ENCODE data around the gene PNPLA2.

Gene PNPLA2

GRCh38 chr11:844693-845644 lies 26.3 kb downstream of the PNPLA2 start:
- DNase-seq (ENCODE audit: low spot score): peak; percentile 84

- DNase-seq (ENCODE audit: low spot score): no peak
Observed at GRCh38 chr11:845872-846495, 27.3 kb downstream of the PNPLA2 start.

GRCh38 chr11:846496-847098 lies 27.9 kb downstream of the PNPLA2 start:
- DNase-seq (ENCODE audit: low spot score): no peak

GRCh38 chr11:847876-848275 lies 29.2 kb downstream of the PNPLA2 start:
- no peak for DNase-seq (ENCODE audit: low spot score)

DNA sequence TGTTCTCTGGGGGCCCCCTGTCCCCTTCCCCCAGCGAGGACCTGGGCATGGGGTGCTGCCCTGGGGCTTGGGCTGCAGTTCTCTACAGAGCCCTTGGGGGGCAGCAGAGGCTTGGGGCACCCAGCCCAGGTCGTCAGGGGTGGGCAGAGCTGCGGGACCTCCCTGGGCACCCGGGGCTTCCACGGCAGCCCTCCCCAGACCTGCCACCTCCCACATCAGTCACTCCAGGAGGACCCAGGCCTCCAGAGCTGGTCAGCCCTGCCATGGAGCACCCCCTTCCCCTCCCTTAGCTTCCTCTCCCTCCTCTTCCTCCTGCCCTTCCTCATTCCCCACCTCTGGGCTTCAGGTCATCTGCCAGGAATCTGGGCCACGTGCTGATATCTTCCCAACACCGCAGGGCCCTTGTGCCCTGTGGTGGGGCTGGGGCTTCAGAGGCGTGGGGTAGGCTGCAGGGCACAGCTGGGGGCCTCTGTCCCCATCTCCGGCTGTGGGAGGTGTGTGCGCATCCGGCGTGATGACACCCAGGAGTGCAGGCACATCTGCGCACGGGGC lies 29.7 kb downstream of the PNPLA2 start:
- DNase-seq (ENCODE audit: low spot score): peak; percentile 74

DNA sequence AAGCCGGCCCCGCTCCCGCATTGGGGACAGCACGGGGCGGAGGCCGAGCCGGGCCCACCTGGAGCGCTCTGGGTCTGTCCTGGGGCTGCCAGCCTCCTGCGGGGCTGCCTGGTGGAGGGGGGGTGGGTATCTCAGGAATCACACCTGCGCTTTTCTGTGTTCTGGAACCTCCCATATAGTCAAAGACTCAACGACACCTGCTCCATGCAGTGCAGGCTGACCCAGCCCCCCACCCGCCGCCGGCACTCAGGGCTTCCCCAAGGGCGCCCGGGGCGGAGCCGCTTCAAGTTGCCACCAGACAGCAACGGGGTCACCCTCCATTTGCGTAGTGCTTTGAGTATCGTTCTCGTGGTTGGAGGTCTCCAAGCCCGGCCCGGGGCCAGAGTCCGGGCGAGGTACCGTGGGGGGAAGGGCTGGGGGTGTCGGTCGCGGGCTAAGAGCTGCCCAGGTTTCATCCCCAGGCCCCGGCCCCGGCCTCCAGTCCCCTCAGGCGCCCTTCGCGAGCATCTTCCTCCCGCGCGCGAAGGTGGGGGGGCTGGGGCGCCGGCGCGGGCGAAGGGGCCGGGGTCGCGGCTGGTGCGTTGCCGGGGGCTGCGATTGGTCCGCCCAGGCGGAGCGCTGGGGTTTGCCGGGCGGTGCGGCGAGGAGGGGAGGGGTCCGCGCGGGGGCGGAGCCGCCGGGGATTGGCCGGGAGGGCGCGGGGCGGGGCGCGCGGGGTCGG lies 30.6 kb downstream of the PNPLA2 start:
- peak; percentile 89 for DNase-seq (ENCODE audit: low spot score)

- DNase-seq (ENCODE audit: low spot score): peak; percentile 67
Observed at GRCh38 chr11:849951-850774, 31.4 kb downstream of the PNPLA2 start.

DNA sequence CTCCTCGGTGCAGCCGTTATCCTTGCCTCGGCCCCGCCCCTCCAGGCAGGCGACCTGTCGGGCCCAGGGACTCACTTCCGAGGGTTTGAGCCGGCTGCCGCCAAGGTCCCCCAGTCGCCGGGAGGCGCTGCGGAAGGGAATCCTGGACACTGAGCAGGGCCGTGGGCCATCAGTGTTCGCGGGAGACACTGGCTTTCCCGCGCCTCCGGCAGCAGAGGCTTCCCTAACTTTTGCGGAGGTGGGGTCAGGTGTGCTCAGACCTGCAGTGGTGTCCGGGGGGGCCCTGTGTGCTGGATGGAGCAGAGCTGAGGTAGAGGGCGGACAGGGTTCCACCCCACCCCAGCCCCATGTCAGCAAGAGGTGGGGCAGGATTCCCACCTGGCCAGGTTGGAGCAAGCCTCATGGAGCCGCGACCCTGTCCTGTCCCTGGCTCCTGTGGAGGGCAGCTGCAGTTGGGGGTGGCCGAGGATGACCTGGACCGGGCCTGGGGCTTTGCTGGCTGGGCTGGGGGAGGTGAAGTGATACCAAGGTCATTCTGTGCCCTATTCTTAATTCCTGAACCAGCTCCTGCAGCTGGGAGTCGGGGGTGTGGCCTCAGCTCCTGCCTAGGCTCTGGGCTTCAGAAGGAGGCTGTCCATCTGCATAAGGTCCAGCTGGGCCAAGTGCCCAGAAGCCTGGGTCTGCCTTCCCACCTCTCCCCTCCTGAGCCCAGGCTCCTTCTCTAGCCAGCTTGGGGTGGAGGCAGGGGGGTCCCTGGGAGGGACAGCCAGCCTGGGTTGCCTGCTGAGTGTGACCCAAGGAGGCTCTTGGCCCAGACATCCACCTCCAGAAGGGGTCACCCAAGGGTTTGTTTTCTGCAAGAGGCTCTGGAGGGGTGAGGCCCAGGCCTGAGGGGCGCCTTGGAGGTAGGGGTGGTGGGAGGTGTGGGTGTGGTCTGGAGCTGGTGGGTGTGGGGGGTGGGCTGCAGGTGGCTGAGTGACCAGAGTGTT lies 32.4 kb downstream of the PNPLA2 start:
- peak; percentile 67 for DNase-seq (ENCODE audit: low spot score)

DNA sequence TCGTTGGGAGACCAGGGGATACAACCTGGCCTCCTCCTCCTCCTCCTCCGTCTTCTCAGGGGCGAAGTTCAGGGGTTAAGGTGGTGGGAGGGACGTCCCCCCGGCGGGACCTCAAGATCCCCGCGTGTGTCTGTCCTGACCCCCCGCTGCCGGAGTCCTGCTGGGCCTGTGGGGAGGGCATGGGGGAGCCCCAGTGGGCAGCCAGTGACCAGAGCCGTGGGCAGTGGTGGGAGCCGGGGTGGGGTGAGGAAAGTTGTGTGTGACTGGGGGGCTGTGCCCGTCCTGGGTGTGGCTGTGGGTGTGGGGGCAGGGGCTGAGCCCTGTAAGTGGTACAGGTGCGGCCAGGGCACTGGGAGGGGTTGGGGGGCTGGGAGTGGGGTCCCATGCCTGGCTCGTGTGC lies 34.0 kb downstream of the PNPLA2 start:
- DNase-seq (ENCODE audit: low spot score): no peak

- DNase-seq (ENCODE audit: low spot score): no peak
Observed at GRCh38 chr11:853682-854448, 35.2 kb downstream of the PNPLA2 start.

DNA sequence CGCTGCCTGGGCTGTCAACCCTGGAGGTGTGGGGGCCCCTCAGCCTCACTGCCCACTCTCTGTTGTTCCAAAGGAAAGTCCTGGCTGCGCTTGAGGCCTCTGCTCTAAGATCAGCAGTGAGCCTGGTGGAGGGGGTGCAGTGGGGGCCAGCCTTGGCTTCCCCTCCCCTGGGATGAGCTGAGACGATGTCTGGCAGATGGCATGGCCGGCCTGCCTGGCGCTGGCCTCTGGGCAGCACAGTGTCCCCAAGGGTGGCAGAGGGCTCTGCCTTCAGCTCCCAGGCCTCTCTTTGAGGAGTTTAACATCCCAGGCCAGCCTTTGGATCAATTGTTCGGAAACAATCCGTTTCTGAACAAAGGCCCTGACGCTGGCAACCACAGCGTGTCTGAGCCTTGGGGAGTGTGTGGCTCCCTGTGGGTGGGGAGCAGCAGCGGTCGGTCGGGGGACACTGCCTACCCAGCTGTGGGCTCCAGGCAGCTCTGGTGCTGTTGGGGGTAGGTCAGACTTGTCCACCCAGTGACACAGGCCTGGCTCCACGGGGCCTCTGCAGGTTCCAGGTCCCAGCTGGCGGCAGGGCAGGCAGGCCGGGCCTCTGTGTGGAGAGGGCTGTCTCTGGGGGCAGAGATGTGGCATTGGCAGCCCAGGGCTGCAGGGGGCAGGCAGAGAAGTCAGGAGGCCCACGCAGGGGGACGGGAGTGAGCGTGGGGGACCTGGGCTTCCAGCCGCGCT lies 36.1 kb downstream of the PNPLA2 start:
- no peak for DNase-seq (ENCODE audit: low spot score)

DNA sequence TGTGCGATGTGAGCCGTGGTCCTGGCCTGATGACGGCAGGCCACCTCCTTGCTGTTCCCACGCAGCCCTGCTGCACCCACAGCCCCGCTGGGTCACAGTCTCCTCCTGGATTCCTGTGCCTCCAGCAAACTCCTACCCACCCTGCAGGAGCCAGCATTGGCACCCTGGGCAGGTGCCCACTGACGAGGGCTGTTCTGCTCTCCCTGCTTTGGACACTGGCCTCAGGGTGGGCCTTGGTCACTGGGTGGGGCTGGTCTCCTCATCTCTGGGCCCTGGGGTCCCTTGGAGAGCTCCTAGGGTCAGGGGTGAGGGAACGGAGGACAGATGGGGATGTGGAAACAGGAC lies 36.6 kb downstream of the PNPLA2 start:
- DNase-seq (ENCODE audit: low spot score): no peak

GRCh38 chr11:855796-856195 lies 37.1 kb downstream of the PNPLA2 start:
- no peak for DNase-seq (ENCODE audit: low spot score)

GRCh38 chr11:856397-856796 lies 37.7 kb downstream of the PNPLA2 start:
- DNase-seq (ENCODE audit: low spot score): no peak

DNA sequence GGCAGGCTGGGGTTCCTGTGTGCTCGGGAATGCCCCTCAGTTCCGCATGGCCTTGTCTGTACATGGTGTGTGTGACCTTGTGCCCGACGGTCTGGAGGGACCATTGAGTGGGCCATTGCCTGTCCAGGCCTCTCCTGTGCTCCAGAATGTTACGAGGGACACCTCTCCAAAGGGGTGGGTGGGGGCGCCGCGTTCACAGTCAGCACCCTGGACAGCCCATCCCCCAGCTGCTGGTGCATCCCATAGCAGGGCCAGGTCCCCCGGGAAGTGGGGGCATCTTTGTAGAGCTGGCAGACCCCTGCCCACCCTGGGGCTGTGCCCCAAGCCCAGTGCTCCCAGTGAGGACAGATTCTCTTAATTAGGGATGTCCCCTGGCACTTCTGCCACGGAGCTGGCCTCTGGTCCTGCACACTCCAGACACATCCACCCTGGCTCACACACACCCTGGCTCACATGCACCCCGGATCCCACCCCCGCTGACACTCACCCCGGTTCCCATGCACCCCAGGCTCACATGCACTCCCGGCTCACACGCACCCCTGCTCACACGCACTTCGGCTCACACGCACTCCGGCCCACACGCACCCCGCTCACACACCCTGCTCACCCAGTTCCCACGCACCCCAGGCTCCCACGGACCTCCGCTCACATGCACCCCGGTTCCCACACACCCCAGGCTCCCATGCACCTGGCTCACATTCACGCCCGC lies 39.5 kb downstream of the PNPLA2 start:
- DNase-seq (ENCODE audit: low spot score): no peak

DNA sequence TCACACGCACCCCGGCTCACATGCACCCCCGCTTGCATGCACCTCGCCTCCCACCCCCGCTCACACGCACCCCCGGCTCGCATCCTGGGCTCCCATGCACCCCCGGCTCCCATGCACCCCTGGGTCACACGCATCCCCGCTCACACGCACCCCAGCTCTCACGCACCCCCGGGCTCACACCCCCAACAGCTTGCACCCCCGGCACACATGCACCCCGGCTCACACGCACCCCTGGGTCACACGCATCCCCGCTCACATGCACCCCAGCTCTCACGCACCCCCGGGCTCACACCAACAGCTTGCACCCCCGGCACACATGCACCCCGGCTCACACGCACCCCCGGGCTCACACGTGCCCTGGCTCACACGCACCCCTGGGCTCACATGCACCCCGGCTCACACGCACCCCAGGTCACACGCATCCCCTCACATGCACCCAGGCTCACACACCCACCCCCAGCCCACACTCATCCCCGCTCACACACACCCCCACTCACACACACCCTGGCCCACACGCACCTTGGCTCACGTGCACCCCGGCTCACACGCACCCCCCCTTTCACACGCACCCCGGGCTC lies 40.1 kb downstream of the PNPLA2 start:
- no peak for DNase-seq (ENCODE audit: low spot score)

- DNase-seq (ENCODE audit: low spot score): no peak
Observed at GRCh38 chr11:859394-860131, 40.8 kb downstream of the PNPLA2 start.
